Esophagus muscularis mucosa (tissue), 4 donors: Measurements from ENCODE around the gene TMEM63B. TPM values are rescaled to one million over a fixed set of nuclear protein-coding genes. Genes with fewer than 3 reads are reported as not detected.
"Not testable (repeated sequence)": the region's sequence is repeated elsewhere in the genome, so short reads cannot be mapped to it uniquely, and the experiment has no call there.

Experiments
- DNase-seq: peaks from one replicate; pipeline ENCODE4 v3.0.0-alpha.2; 2017; ENCODE audit errors: extremely low spot score
- H3K27ac ChIP-seq, 4 donors: fragments of 200-600 bp; sonication (generic); replicated peaks in 1 of 4; 1 replicate in 3 of 4; 2 replicates in 1 of 4; pipeline ENCODE4 v1.5.1; 2016 to 2019; ENCODE audit warnings: mild to moderate bottlenecking in 1 of 4
- H3K27me3 ChIP-seq, 4 donors: fragments of 200-600 bp; sonication (generic); one replicate each; pipeline versions ENCODE4 v1.5.1 to v1.6.0; 2016 to 2019
- H3K36me3 ChIP-seq, 4 donors: fragments of 200-600 bp; sonication (generic); one replicate each; pipeline ENCODE4 v1.5.1; 2016 to 2019
- H3K4me1 ChIP-seq, 4 donors: fragments of 200-600 bp; sonication (generic); one replicate each; pipeline ENCODE4 v1.5.1; 2016 to 2019
- H3K4me3 ChIP-seq, 4 donors: fragments of 200-600 bp; sonication (generic); 1 replicate in 2 of 4; 2 replicates in 2 of 4; pipeline ENCODE4 v1.5.1; 2016 to 2019; ENCODE audit warnings: mild to moderate bottlenecking in 4 of 4, moderate library complexity in 1 of 4
- H3K9me3 ChIP-seq, 4 donors: fragments of 200-600 bp; sonication (generic); 1 replicate in 3 of 4; 2 replicates in 1 of 4; pipeline ENCODE4 v1.5.1; 2016 to 2019
- CTCF ChIP-seq, 3 experiments: fragments of 200-600 bp in 2 of 3; fragments of 450-650 bp in 1 of 3; sonication (generic) in 2 of 3; IDR thresholded peaks; one replicate each; pipeline ENCODE4 v1.5.1; 2017 to 2019; ENCODE audit warnings: antibody characterized with exemption in 3 of 3, mild to moderate bottlenecking in 2 of 3, moderate library complexity in 1 of 3
- EP300 ChIP-seq: sonication (generic); formaldehyde crosslinking; IDR thresholded peaks from one replicate; pipeline ENCODE4 v1.6.1; 2017; ENCODE audit warnings: antibody characterized with exemption
- POLR2A ChIP-seq: fragments of 450-650 bp; IDR thresholded peaks from one replicate; pipeline ENCODE4 v1.6.1; 2017; ENCODE audit warnings: antibody characterized with exemption, moderate library complexity, mild to moderate bottlenecking, low read depth
- POLR2AphosphoS5 ChIP-seq, 2 donors: sonication (generic); formaldehyde crosslinking; IDR thresholded peaks; one replicate each; pipeline ENCODE4 v1.6.1; 2017; ENCODE audit warnings: antibody characterized with exemption in 2 of 2
- WGBS: methylation state at CpG from one replicate; pipeline ENCODE4 v1.1.5; 2018; 5-methylcytosine and 5-hydroxymethylcytosine counted together
- intact Hi-C: fragments of 100-400 bp; cut with DNase I; formaldehyde crosslinking; loops from one replicate; pipeline ENCODE4 v1.15.1; 2023
- total RNA-seq, 4 donors: library from RNA; depleted of rRNA; stranded (reverse); fragments of >200 nt; gene quantifications; one replicate each; pipeline versions ENCODE4 v1.1.0 to v1.2.1, GENCODE V29; 2016

The TMEM63B gene
- total RNA-seq, 4 donors from 2014 or later, result 18.2 to 31.1 (median 23.3) TPM

GRCh38 chr6:44179072-44179536 lies 51.8 kb downstream of the TMEM63B start:
- H3K4me1 ChIP-seq, result peaks cover 4 to 18% (median 6%) of the 10 kb centered on the region in 4 donors
- H3K27ac ChIP-seq, result no peak overlapping the region
- DNase-seq, result no peak
- no peaks in the 10 kb centered on the region for H3K9me3 ChIP-seq
- no peaks in the 10 kb centered on the region for H3K27me3 ChIP-seq
- intact Hi-C loops, result loop anchor here (5.0 kb wide), 1 partner anchor 38 kb away; the partner anchor contains the start of gene MYMX
- no peaks in the 10 kb centered on the region for H3K36me3 ChIP-seq
- H3K4me3 ChIP-seq, result no peak overlapping the region
- TF ChIP-seq EP300 (no peak), CTCF (IDR thresholded peaks at IDR 0.05) (no peak), POLR2AphosphoS5 (IDR thresholded peaks at IDR 0.05) (no peak)
- WGBS, result 70% methylated on average over 4 of the region's 4 CpGs

GRCh38 chr6:44179648-44180047 lies 52.3 kb downstream of the TMEM63B start:
- no peak for TF ChIP-seq CTCF (IDR thresholded peaks at IDR 0.05)
- no peak for TF ChIP-seq EP300
- no peak for TF ChIP-seq POLR2A
- TF ChIP-seq POLR2AphosphoS5 (IDR thresholded peaks at IDR 0.05), result no peak
- 88% methylated on average over 7 of the region's 7 CpGs for WGBS
- Histone ChIP-seq H3K27me3 (no peaks in the 10 kb centered on the region), H3K4me1 (peaks cover 4 to 18% (median 6%) of the 10 kb centered on the region in 4 donors), H3K36me3 (no peaks in the 10 kb centered on the region), H3K4me3 (no peak overlapping the region), H3K27ac (no peak overlapping the region), H3K9me3 (no peaks in the 10 kb centered on the region)
- DNase-seq, result no peak
- intact Hi-C loops, result loop anchor here (5.0 kb wide), 1 partner anchor 38 kb away; the partner anchor contains the start of gene MYMX

- Histone ChIP-seq H3K4me3 (no peak overlapping the region), H3K27me3 (no peaks in the 10 kb centered on the region), H3K27ac (no peak overlapping the region), H3K4me1 (peaks cover 4 to 18% (median 6%) of the 10 kb centered on the region in 4 donors), H3K9me3 (no peaks in the 10 kb centered on the region), H3K36me3 (no peaks in the 10 kb centered on the region)
- WGBS, result 86% methylated on average over 4 of the region's 4 CpGs
- TF ChIP-seq POLR2A (no peak), CTCF (IDR thresholded peaks at IDR 0.05) (no peak), EP300 (no peak), POLR2AphosphoS5 (IDR thresholded peaks at IDR 0.05) (no peak)
- no peak for DNase-seq
- intact Hi-C loops, result no loop called here
Observed at GRCh38 chr6:44180406-44180805, 53.1 kb downstream of the TMEM63B start.

GRCh38 chr6:44180886-44181285 lies 53.5 kb downstream of the TMEM63B start:
- H3K4me1 ChIP-seq, result peaks cover 4 to 20% (median 7%) of the 10 kb centered on the region in 4 donors
- TF ChIP-seq CTCF (IDR thresholded peaks at IDR 0.05) (no peak), EP300 (no peak)
- H3K4me3 ChIP-seq, result no peak overlapping the region
- H3K9me3 ChIP-seq, result no peaks in the 10 kb centered on the region
- no peaks in the 10 kb centered on the region for H3K36me3 ChIP-seq
- intact Hi-C loops, result no loop called here
- 100% methylated on average over 4 of the region's 4 CpGs for WGBS
- H3K27ac ChIP-seq, result no peak overlapping the region
- H3K27me3 ChIP-seq, result no peaks in the 10 kb centered on the region
- DNase-seq, result no peak

- H3K4me3 ChIP-seq, H3K9me3 ChIP-seq, H3K36me3 ChIP-seq, H3K27me3 ChIP-seq, intact Hi-C loops, DNase-seq, H3K27ac ChIP-seq: not testable (repeated sequence)
- H3K4me1 ChIP-seq, result peaks cover 4 to 23% (median 7%) of the 10 kb centered on the region in 4 donors
Observed at GRCh38 chr6:44181784-44182183, 54.4 kb downstream of the TMEM63B start.
